HCT116 (cell line): ENCODE data around the gene CUX1. TPM values are rescaled to one million over a fixed set of nuclear protein-coding genes. Genes with fewer than 3 reads are reported as not detected.

Source experiments
- ATAC-seq: fragments of 200-7000 bp; cut with Tn5 transposase; 2 replicates; pipeline ENCODE4 v1.9.1; 2020; ENCODE audit warnings: mild to moderate bottlenecking, moderate library complexity
- BruUV-seq: library from RNA; stranded (reverse); fragments of 400-500 nt; replicated peaks from 2 replicates; lab custom pipeline; 2021; lab: Mats Ljungman, UMichigan
- CTCF ChIA-PET: fragments of 300-600 bp; sonication (Branson Sonifier 250); formaldehyde crosslinking; loops from one replicate; lab custom pipeline; 2021; ENCODE audit warnings: antibody characterized with exemption; lab: Charles Lee
- POLR2A ChIA-PET: fragments of 300-600, 350-600 bp; sonication (Branson Sonifier 250); formaldehyde crosslinking; loops from one replicate; lab custom pipeline; 2021; ENCODE audit warnings: antibody characterized with exemption; lab: Charles Lee
- RAD21 ChIA-PET, 2 experiments: fragments of 300-600 bp; sonication (Branson Sonifier 250); formaldehyde crosslinking; loops; one replicate each; lab custom pipeline; 2023; ENCODE audit warnings: low total read pairs in 2 of 2; ENCODE audit not compliant: uncharacterized antibody in 2 of 2, unreplicated experiment in 2 of 2, low non-redundant PET in 1 of 2; lab: Charles Lee
- DNase-seq: peaks from one replicate; pipeline ENCODE4 v3.0.0-alpha.2; 2010; ENCODE audit warnings: low read depth, low spot score
- H2AFZ ChIP-seq: fragments of 200-600 bp; shearing (Covaris generic), sonication (generic); 2 replicates; pipeline ENCODE4 v1.6.1; 2017; ENCODE audit warnings: low read depth, mixed run types, mixed read lengths, antibody characterized with exemption, low read length; ENCODE audit not compliant: poor library complexity, severe bottlenecking
- H3K27ac ChIP-seq: 2 replicates; pipeline ENCODE4 v1.5.1; 2012; ENCODE audit warnings: low read depth, low read length
- H3K27me3 ChIP-seq: fragments of 200-600 bp; sonication (generic); 2 replicates; pipeline ENCODE4 v1.6.1; 2016; ENCODE audit warnings: mixed run types, low read length, mixed read lengths; ENCODE audit not compliant: insufficient read depth
- H3K36me3 ChIP-seq, 2 experiments: fragments of 200-500 bp in 1 of 2; fragments of 200-600 bp in 1 of 2; sonication (Bioruptor generic) in 1 of 2; sonication (generic) in 1 of 2; 2 replicates each; pipeline versions ENCODE4 v1.5.1 to v1.6.1; 2014 to 2016; ENCODE audit warnings: low read length in 2 of 2, inconsistent platforms in 1 of 2, mixed read lengths in 1 of 2, mixed run types in 1 of 2; ENCODE audit not compliant: insufficient read depth in 2 of 2, control insufficient read depth in 1 of 2
- H3K4me1 ChIP-seq, 2 experiments: fragments of 200-600 bp in 1 of 2; sonication (generic) in 1 of 2; 2 replicates each; pipeline versions ENCODE4 v1.5.1 to v1.6.1; 2012 to 2017; ENCODE audit warnings: low read length in 2 of 2, inconsistent platforms in 1 of 2, mild to moderate bottlenecking in 1 of 2, mixed read lengths in 1 of 2, mixed run types in 1 of 2, moderate library complexity in 1 of 2; ENCODE audit not compliant: insufficient read depth in 2 of 2, control insufficient read depth in 1 of 2
- H3K4me2 ChIP-seq: fragments of 200-600 bp; sonication (generic); 2 replicates; pipeline ENCODE4 v1.6.1; 2017; ENCODE audit warnings: mixed run types, low read length, mixed read lengths
- H3K4me3 ChIP-seq, 2 experiments: fragments of 200-600 bp in 1 of 2; sonication (generic) in 1 of 2; replicated peaks in 1 of 2; 2 replicates each; pipeline ENCODE4 v1.5.1; 2011 to 2016; ENCODE audit warnings: low read length in 2 of 2, control low read depth in 1 of 2, low read depth in 1 of 2, mild to moderate bottlenecking in 1 of 2, mixed read lengths in 1 of 2, mixed run types in 1 of 2
- H3K79me2 ChIP-seq: fragments of 200-600 bp; sonication (generic); 2 replicates; pipeline ENCODE4 v1.6.1; 2017; ENCODE audit warnings: mild to moderate bottlenecking, mixed run types, low read length, moderate library complexity, mixed read lengths; ENCODE audit not compliant: insufficient read depth
- H3K9ac ChIP-seq: fragments of 200-600 bp; sonication (generic); 2 replicates; pipeline ENCODE4 v1.6.1; 2016; ENCODE audit warnings: low read length, mixed read lengths
- H3K9me2 ChIP-seq: fragments of 200-600 bp; sonication (generic), shearing (Covaris generic); 2 replicates; pipeline ENCODE4 v1.6.1; 2017; ENCODE audit warnings: mixed run types, mild to moderate bottlenecking, moderate library complexity; ENCODE audit not compliant: insufficient read depth
- H3K9me3 ChIP-seq, 2 experiments: fragments of 200-500 bp in 1 of 2; fragments of 200-600 bp in 1 of 2; sonication (Bioruptor generic) in 1 of 2; sonication (generic) in 1 of 2; 2 replicates each; pipeline ENCODE4 v1.6.1; 2014 to 2017; ENCODE audit warnings: low read length in 2 of 2, mixed read lengths in 2 of 2, inconsistent platforms in 1 of 2, low read depth in 1 of 2, mild to moderate bottlenecking in 1 of 2, mixed run types in 1 of 2, moderate library complexity in 1 of 2; ENCODE audit not compliant: control insufficient read depth in 1 of 2, insufficient read depth in 1 of 2
- H4K20me1 ChIP-seq: fragments of 200-600 bp; sonication (generic), shearing (Covaris generic); 2 replicates; pipeline ENCODE4 v1.6.1; 2017; ENCODE audit warnings: mixed run types, mild to moderate bottlenecking, moderate library complexity; ENCODE audit not compliant: insufficient read depth
- CBX3 ChIP-seq: IDR thresholded peaks from 2 replicates; pipeline ENCODE4 v1.6.1; 2012; ENCODE audit warnings: low read depth
- CEBPB ChIP-seq: IDR thresholded peaks from 2 replicates; pipeline ENCODE4 v1.6.1; 2012; ENCODE audit warnings: low read depth
- EGR1 ChIP-seq: IDR thresholded peaks from 2 replicates; pipeline ENCODE4 v1.6.1; 2012; ENCODE audit warnings: low read depth
- EZH2 ChIP-seq: fragments of 200-600 bp; sonication (generic); IDR thresholded peaks from 2 replicates; pipeline ENCODE4 v1.6.1; 2017; ENCODE audit warnings: antibody characterized with exemption, mixed run types
- EZH2phosphoT487 ChIP-seq: fragments of 200-600 bp; IDR thresholded peaks from 2 replicates; pipeline ENCODE4 v1.6.1; 2018; ENCODE audit warnings: antibody characterized with exemption, borderline replicate concordance
- FOSL1 ChIP-seq: IDR thresholded peaks from 2 replicates; pipeline ENCODE4 v1.6.1; 2012; ENCODE audit warnings: low read depth
- POLR2A ChIP-seq: IDR thresholded peaks from 2 replicates; pipeline ENCODE4 v1.7.0; 2011; ENCODE audit warnings: borderline replicate concordance; ENCODE audit not compliant: insufficient read depth, insufficient read length; ENCODE audit errors: extremely low read depth
- POLR2AphosphoS5 ChIP-seq: IDR thresholded peaks from 2 replicates; pipeline ENCODE4 v1.6.1; 2011; ENCODE audit warnings: mild to moderate bottlenecking, low read depth, low read length, moderate library complexity
- RAD21 ChIP-seq: IDR thresholded peaks from 2 replicates; pipeline ENCODE4 v1.6.1; 2012; ENCODE audit warnings: low read depth, mild to moderate bottlenecking
- REST ChIP-seq: IDR thresholded peaks from 2 replicates; pipeline ENCODE4 v1.6.1; 2012; ENCODE audit warnings: low read depth
- SIN3A ChIP-seq: IDR thresholded peaks from 2 replicates; pipeline ENCODE4 v1.6.1; 2012; ENCODE audit warnings: low read depth
- SRF ChIP-seq: IDR thresholded peaks from 2 replicates; pipeline ENCODE4 v1.6.1; 2012; ENCODE audit warnings: low read depth
- TCF7L2 ChIP-seq: IDR thresholded peaks from 2 replicates; pipeline ENCODE4 v1.7.0; 2011; ENCODE audit warnings: borderline replicate concordance, inconsistent platforms; ENCODE audit not compliant: insufficient read depth, insufficient read length; ENCODE audit errors: extremely low read depth
- ZFX ChIP-seq: fragments of 450-650 bp; IDR thresholded peaks from 2 replicates; pipeline ENCODE4 v1.6.1; 2017
- ZNF274 ChIP-seq: fragments of 200-500 bp; sonication (Bioruptor generic); IDR thresholded peaks from 2 replicates; pipeline ENCODE4 v1.6.1; 2014; ENCODE audit warnings: mild to moderate bottlenecking, low read depth, low read length, inconsistent platforms
- intact Hi-C: fragments of 100-400 bp; cut with micrococcal nuclease; formaldehyde crosslinking; loops from 2 replicates; pipeline ENCODE4 v1.10.0; 2022
- total RNA-seq: library from RNA; stranded (reverse); gene quantifications from one replicate; pipeline ENCODE4 v1.2.1, GENCODE V29; 2021; ENCODE audit not compliant: unreplicated experiment
- TF ChIP-seq, protein P1 (sequence below): IDR thresholded peaks from 2 replicates; pipeline ENCODE4 v1.6.1; 2012
- TF ChIP-seq, protein P2 (sequence below): IDR thresholded peaks from 2 replicates; pipeline ENCODE4 v1.6.1; 2011; ENCODE audit warnings: mild to moderate bottlenecking, low read length, moderate library complexity; ENCODE audit not compliant: insufficient replicate concordance; ENCODE audit errors: extremely low read depth
- TF ChIP-seq, protein P3 (sequence below), 3 experiments: fragments of 200-600 bp in 1 of 3; sonication (generic) in 1 of 3; IDR thresholded peaks in 2 of 3; conservative IDR thresholded peaks in 1 of 3; 2 replicates each; pipeline ENCODE4 v1.5.1; 2012 to 2017; ENCODE audit warnings: low read depth in 2 of 3, low read length in 2 of 3, antibody characterized with exemption in 1 of 3, borderline replicate concordance in 1 of 3, control low read depth in 1 of 3, mild to moderate bottlenecking in 1 of 3, mixed read lengths in 1 of 3, mixed run types in 1 of 3, moderate library complexity in 1 of 3; ENCODE audit not compliant: insufficient read depth in 1 of 3
- TF ChIP-seq, protein P4 (sequence below): IDR thresholded peaks from 2 replicates; pipeline ENCODE4 v1.6.1; 2012

Gene CUX1
- total RNA-seq, 1 experiment from 2014 or later, result 68.9 TPM

DNA sequence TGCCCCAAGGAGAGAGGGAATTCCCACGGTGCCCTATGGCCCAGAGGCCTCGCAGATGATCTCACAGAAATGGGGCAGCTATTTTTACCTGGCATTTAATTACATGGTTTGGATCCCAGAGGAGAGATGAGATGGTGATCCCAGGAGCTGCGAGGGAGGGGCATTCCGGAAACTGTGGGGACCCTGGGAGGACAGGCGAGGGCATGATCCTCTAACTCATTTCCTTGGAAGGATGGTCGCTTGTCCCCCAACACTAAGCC lies 478.7 kb downstream of the CUX1 start:
- ChIA-PET RAD21 (no interaction called here), CTCF (no interaction called here), POLR2A (no interaction called here)
- Histone ChIP-seq H4K20me1 (no peaks in the 10 kb centered on the region), H2AFZ (no peak overlapping the region), H3K4me1 (peaks cover 0 to 3% of the 10 kb centered on the region in 2 experiments; a peak in 1 of 4 replicates), H3K36me3 (no peaks in the 10 kb centered on the region), H3K27ac (no peak overlapping the region), H3K9me3 (no peaks in the 10 kb centered on the region), H3K9ac (no peak overlapping the region), H3K79me2 (no peaks in the 10 kb centered on the region), H3K4me2 (no peak overlapping the region), H3K27me3 (no peaks in the 10 kb centered on the region), H3K4me3 (no peak overlapping the region), H3K9me2 (no peaks in the 10 kb centered on the region)
- ATAC-seq (no peak), DNase-seq (no peak)
- intact Hi-C loops, result no loop called here
- TF ChIP-seq EZH2, result no peak
- TF ChIP-seq, protein P1, sequence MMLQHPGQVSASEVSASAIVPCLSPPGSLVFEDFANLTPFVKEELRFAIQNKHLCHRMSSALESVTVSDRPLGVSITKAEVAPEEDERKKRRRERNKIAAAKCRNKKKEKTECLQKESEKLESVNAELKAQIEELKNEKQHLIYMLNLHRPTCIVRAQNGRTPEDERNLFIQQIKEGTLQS, result no peak
- TF ChIP-seq, protein P2, sequence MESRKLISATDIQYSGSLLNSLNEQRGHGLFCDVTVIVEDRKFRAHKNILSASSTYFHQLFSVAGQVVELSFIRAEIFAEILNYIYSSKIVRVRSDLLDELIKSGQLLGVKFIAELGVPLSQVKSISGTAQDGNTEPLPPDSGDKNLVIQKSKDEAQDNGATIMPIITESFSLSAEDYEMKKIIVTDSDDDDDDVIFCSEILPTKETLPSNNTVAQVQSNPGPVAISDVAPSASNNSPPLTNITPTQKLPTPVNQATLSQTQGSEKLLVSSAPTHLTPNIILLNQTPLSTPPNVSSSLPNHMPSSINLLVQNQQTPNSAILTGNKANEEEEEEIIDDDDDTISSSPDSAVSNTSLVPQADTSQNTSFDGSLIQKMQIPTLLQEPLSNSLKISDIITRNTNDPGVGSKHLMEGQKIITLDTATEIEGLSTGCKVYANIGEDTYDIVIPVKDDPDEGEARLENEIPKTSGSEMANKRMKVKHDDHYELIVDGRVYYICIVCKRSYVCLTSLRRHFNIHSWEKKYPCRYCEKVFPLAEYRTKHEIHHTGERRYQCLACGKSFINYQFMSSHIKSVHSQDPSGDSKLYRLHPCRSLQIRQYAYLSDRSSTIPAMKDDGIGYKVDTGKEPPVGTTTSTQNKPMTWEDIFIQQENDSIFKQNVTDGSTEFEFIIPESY, result no peak
- TF ChIP-seq POLR2A, result no peak
- TF ChIP-seq SRF, result no peak
- TF ChIP-seq SIN3A, result no peak
- TF ChIP-seq EGR1, result no peak
- TF ChIP-seq TCF7L2, result no peak
- TF ChIP-seq, protein P3, sequence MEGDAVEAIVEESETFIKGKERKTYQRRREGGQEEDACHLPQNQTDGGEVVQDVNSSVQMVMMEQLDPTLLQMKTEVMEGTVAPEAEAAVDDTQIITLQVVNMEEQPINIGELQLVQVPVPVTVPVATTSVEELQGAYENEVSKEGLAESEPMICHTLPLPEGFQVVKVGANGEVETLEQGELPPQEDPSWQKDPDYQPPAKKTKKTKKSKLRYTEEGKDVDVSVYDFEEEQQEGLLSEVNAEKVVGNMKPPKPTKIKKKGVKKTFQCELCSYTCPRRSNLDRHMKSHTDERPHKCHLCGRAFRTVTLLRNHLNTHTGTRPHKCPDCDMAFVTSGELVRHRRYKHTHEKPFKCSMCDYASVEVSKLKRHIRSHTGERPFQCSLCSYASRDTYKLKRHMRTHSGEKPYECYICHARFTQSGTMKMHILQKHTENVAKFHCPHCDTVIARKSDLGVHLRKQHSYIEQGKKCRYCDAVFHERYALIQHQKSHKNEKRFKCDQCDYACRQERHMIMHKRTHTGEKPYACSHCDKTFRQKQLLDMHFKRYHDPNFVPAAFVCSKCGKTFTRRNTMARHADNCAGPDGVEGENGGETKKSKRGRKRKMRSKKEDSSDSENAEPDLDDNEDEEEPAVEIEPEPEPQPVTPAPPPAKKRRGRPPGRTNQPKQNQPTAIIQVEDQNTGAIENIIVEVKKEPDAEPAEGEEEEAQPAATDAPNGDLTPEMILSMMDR (IDR thresholded peaks at IDR 0.05 in 2 of 3, conservative IDR thresholded peaks at IDR 0.05 in 1 of 3; ENCODE audit: borderline replicate concordance in 1 of 3, insufficient read depth in 1 of 3, low read depth in 2 of 3, low read length in 2 of 3), result no peak
- no peak for TF ChIP-seq RAD21
- TF ChIP-seq CEBPB, result no peak
- TF ChIP-seq ZFX, result no peak
- no peak for TF ChIP-seq REST
- no peak for TF ChIP-seq ZNF274
- TF ChIP-seq, protein P4, sequence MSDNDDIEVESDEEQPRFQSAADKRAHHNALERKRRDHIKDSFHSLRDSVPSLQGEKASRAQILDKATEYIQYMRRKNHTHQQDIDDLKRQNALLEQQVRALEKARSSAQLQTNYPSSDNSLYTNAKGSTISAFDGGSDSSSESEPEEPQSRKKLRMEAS, result no peak
- no peak for TF ChIP-seq FOSL1
- no peak for TF ChIP-seq CBX3
- TF ChIP-seq EZH2phosphoT487, result no peak
- TF ChIP-seq POLR2AphosphoS5, result no peak
- BruUV-seq, result no TSS peak
